H1 (cell line): Measurements from ENCODE around the gene CASP9. TPM values are rescaled to one million over a fixed set of nuclear protein-coding genes. Genes with fewer than 3 reads are reported as not detected.

Experiments used
- CTCF ChIA-PET: fragments of 300-600 bp; sonication (Branson Sonifier 250); formaldehyde crosslinking; loops from one replicate; lab custom pipeline; 2021; ENCODE audit not compliant: partially characterized antibody; lab: Charles Lee
- POLR2A ChIA-PET: fragments of 300-600 bp; sonication (Branson Sonifier 250); formaldehyde crosslinking; loops from one replicate; lab custom pipeline; 2021; ENCODE audit warnings: inconsistent platforms; ENCODE audit not compliant: partially characterized antibody; lab: Charles Lee
- DNase-seq, 2 experiments: peaks; one replicate each; pipeline versions ENCODE4 v3.0.0 to v3.0.0-alpha.2; 2010 to 2022; ENCODE audit warnings: low spot score in 2 of 2, low read depth in 1 of 2, mixed read lengths in 1 of 2
- FAIRE-seq: peaks from 2 replicates; lab custom pipeline; 2011; peaks lifted over from hg19 to GRCh38; lab: Jason Lieb, UNC
- H2AFZ ChIP-seq: 2 replicates; pipeline ENCODE4 v1.8.1; 2012; ENCODE audit warnings: low read length, inconsistent platforms
- H2AK5ac ChIP-seq: 2 replicates; pipeline ENCODE4 v1.6.1; 2013; ENCODE audit warnings: low read depth, low read length
- H2BK120ac ChIP-seq: replicated peaks from 2 replicates; pipeline ENCODE3; 2013; ENCODE audit warnings: low read depth, low read length, inconsistent platforms
- H2BK12ac ChIP-seq: 2 replicates; pipeline ENCODE4 v1.6.1; 2013; ENCODE audit warnings: low read depth, low read length
- H2BK15ac ChIP-seq: 2 replicates; pipeline ENCODE4 v1.6.1; 2013; ENCODE audit warnings: low read length
- H2BK20ac ChIP-seq: 2 replicates; pipeline ENCODE4 v1.6.1; 2013; ENCODE audit warnings: low read length
- H2BK5ac ChIP-seq: 2 replicates; pipeline ENCODE4 v1.6.1; 2013; ENCODE audit warnings: low read depth, low read length
- H3K14ac ChIP-seq: 2 replicates; pipeline ENCODE4 v1.6.1; 2013; ENCODE audit warnings: inconsistent platforms; ENCODE audit not compliant: insufficient read length
- H3K18ac ChIP-seq: 2 replicates; pipeline ENCODE4 v1.6.1; 2013; ENCODE audit warnings: low read length; ENCODE audit errors: extremely low read depth
- H3K23ac ChIP-seq: 2 replicates; pipeline ENCODE4 v1.6.1; 2013; ENCODE audit warnings: inconsistent platforms; ENCODE audit not compliant: insufficient read length
- H3K23me2 ChIP-seq: 2 replicates; pipeline ENCODE4 v1.6.1; 2013; ENCODE audit warnings: low read depth, low read length
- H3K27ac ChIP-seq: 2 replicates; pipeline ENCODE4 v1.6.1; 2011; ENCODE audit warnings: low read depth, low read length, inconsistent platforms
- H3K27me3 ChIP-seq, 4 experiments: replicated peaks in 1 of 4; 1 replicate in 1 of 4; 2 replicates in 3 of 4; pipeline versions ENCODE4 v1.6.1 to v1.8.1; 2011 to 2013; ENCODE audit warnings: low read length in 3 of 4, mild to moderate bottlenecking in 3 of 4, inconsistent platforms in 2 of 4, mixed read lengths in 2 of 4, moderate library complexity in 1 of 4; ENCODE audit not compliant: control insufficient read depth in 3 of 4, insufficient read depth in 3 of 4; ENCODE audit errors: extremely low read depth in 1 of 4
- H3K36me3 ChIP-seq, 4 experiments: 2 replicates each; pipeline versions ENCODE4 v1.6.1 to v1.8.1; 2011 to 2013; ENCODE audit warnings: mild to moderate bottlenecking in 4 of 4, low read length in 3 of 4, moderate library complexity in 2 of 4, control low read depth in 1 of 4, inconsistent platforms in 1 of 4; ENCODE audit not compliant: insufficient read depth in 4 of 4, control insufficient read depth in 2 of 4
- H3K4ac ChIP-seq: replicated peaks from 2 replicates; pipeline ENCODE3; 2013; ENCODE audit warnings: low read length, low read depth, mixed read lengths, inconsistent platforms; ENCODE audit not compliant: insufficient read length
- H3K4me1 ChIP-seq, 4 experiments: replicated peaks in 1 of 4; 1 replicate in 1 of 4; 2 replicates in 3 of 4; pipeline versions ENCODE4 v1.6.1 to v1.8.1; 2011 to 2013; ENCODE audit warnings: low read length in 3 of 4, inconsistent platforms in 2 of 4, mixed read lengths in 1 of 4; ENCODE audit not compliant: insufficient read depth in 4 of 4, control insufficient read depth in 3 of 4
- H3K4me2 ChIP-seq, 2 experiments: 2 replicates each; pipeline versions ENCODE4 v1.6.1 to v1.8.1; 2011 to 2013; ENCODE audit warnings: low read depth in 2 of 2, low read length in 2 of 2, control low read depth in 1 of 2, inconsistent platforms in 1 of 2, mild to moderate bottlenecking in 1 of 2; ENCODE audit not compliant: insufficient read depth in 1 of 2
- H3K4me3 ChIP-seq, 4 experiments: fragments of 200-600, 300-600 bp in 1 of 4; sonication (generic), shearing (Covaris generic), sonication (Bioruptor Twin) in 1 of 4; 2 replicates each; pipeline versions ENCODE4 v1.5.1 to v1.8.1; 2011 to 2016; ENCODE audit warnings: low read length in 4 of 4, low read depth in 3 of 4, control low read depth in 2 of 4, inconsistent platforms in 2 of 4, mild to moderate bottlenecking in 2 of 4, mixed read lengths in 1 of 4, moderate library complexity in 1 of 4; ENCODE audit not compliant: insufficient read depth in 2 of 4; ENCODE audit errors: extremely low read depth in 1 of 4
- H3K56ac ChIP-seq: replicated peaks from 2 replicates; pipeline ENCODE3; 2013; ENCODE audit warnings: low read depth, mild to moderate bottlenecking, mixed read lengths, low read length, inconsistent platforms; ENCODE audit not compliant: insufficient read length
- H3K79me1 ChIP-seq: 2 replicates; pipeline ENCODE4 v1.6.1; 2013; ENCODE audit warnings: low read depth, low read length, control low read depth
- H3K79me2 ChIP-seq, 2 experiments: 2 replicates each; pipeline versions ENCODE4 v1.6.1 to v1.8.1; 2012 to 2013; ENCODE audit warnings: low read length in 2 of 2, mild to moderate bottlenecking in 2 of 2, inconsistent platforms in 1 of 2; ENCODE audit not compliant: insufficient read depth in 2 of 2, control insufficient read depth in 1 of 2
- H3K9ac ChIP-seq, 4 experiments: replicated peaks in 1 of 4; 1 replicate in 1 of 4; 2 replicates in 3 of 4; pipeline versions ENCODE4 v1.6.1 to v1.8.1; 2011 to 2013; ENCODE audit warnings: low read depth in 3 of 4, low read length in 3 of 4, control low read depth in 2 of 4, mild to moderate bottlenecking in 2 of 4, moderate library complexity in 2 of 4, inconsistent platforms in 1 of 4; ENCODE audit errors: extremely low read depth in 1 of 4
- H3K9me3 ChIP-seq, 2 experiments: 2 replicates each; pipeline versions ENCODE4 v1.6.1 to v1.8.1; 2012 to 2013; ENCODE audit warnings: mild to moderate bottlenecking in 2 of 2, moderate library complexity in 2 of 2, control low read depth in 1 of 2, inconsistent platforms in 1 of 2, low read depth in 1 of 2, low read length in 1 of 2, mixed read lengths in 1 of 2; ENCODE audit not compliant: insufficient read depth in 2 of 2
- H4K20me1 ChIP-seq, 2 experiments: replicated peaks in 1 of 2; 2 replicates each; pipeline versions ENCODE3 to v1.8.1; 2011 to 2013; ENCODE audit warnings: inconsistent platforms in 2 of 2, low read length in 2 of 2, mild to moderate bottlenecking in 1 of 2; ENCODE audit not compliant: insufficient read depth in 2 of 2, control insufficient read depth in 1 of 2
- H4K5ac ChIP-seq: 2 replicates; pipeline ENCODE4 v1.6.1; 2013; ENCODE audit warnings: low read length, low read depth, mixed read lengths, inconsistent platforms; ENCODE audit not compliant: insufficient read length
- H4K8ac ChIP-seq: 2 replicates; pipeline ENCODE4 v1.8.0; 2013; ENCODE audit warnings: mild to moderate bottlenecking, moderate library complexity, low read length, inconsistent platforms; ENCODE audit not compliant: insufficient read depth; ENCODE audit errors: extremely low read depth
- H4K91ac ChIP-seq: replicated peaks from 2 replicates; pipeline ENCODE3; 2013; ENCODE audit warnings: low read length, mixed read lengths, inconsistent platforms; ENCODE audit not compliant: insufficient read length
- CREB1 ChIP-seq: IDR thresholded peaks from 2 replicates; pipeline ENCODE4 v1.6.1; 2012; ENCODE audit warnings: inconsistent platforms
- KDM1A ChIP-seq: fragments of 200-600, 300-600 bp; sonication (generic); IDR thresholded peaks from 2 replicates; pipeline ENCODE4 v1.7.1; 2016; ENCODE audit warnings: mild to moderate bottlenecking, low read length, borderline replicate concordance
- KDM4A ChIP-seq: IDR thresholded peaks from one replicate; pipeline ENCODE4 v1.7.1; 2012; ENCODE audit warnings: low read depth, mild to moderate bottlenecking, moderate library complexity, low read length, inconsistent platforms; ENCODE audit not compliant: severe bottlenecking
- MAX ChIP-seq: IDR thresholded peaks from 2 replicates; pipeline ENCODE4 v1.6.1; 2012; ENCODE audit warnings: inconsistent platforms
- POLR2AphosphoS5 ChIP-seq: IDR thresholded peaks from 2 replicates; pipeline ENCODE4 v1.6.1; 2011; ENCODE audit warnings: low read depth, low read length
- RXRA ChIP-seq: IDR thresholded peaks from 2 replicates; pipeline ENCODE4 v1.6.1; 2011; ENCODE audit warnings: low read depth, mild to moderate bottlenecking, low read length, moderate library complexity; ENCODE audit not compliant: insufficient read depth
- SIRT6 ChIP-seq: IDR thresholded peaks from one replicate; pipeline ENCODE4 v1.7.1; 2012; ENCODE audit warnings: low read length, inconsistent platforms
- SP2 ChIP-seq: IDR thresholded peaks from 2 replicates; pipeline ENCODE4 v1.6.1; 2012; ENCODE audit warnings: mild to moderate bottlenecking, low read length, inconsistent platforms
- TAF1 ChIP-seq: IDR thresholded peaks from 2 replicates; pipeline ENCODE4 v1.6.1; 2011; ENCODE audit warnings: mild to moderate bottlenecking, low read depth, low read length
- TAF7 ChIP-seq: optimal IDR thresholded peaks from 2 replicates; pipeline ENCODE3; 2011; ENCODE audit warnings: low read depth, mild to moderate bottlenecking, inconsistent platforms, low read length, moderate library complexity, borderline replicate concordance
- TCF12 ChIP-seq: IDR thresholded peaks from 2 replicates; pipeline ENCODE4 v1.6.1; 2011; ENCODE audit warnings: low read depth, mild to moderate bottlenecking, low read length
- WGBS, 2 experiments: shearing (Covaris generic) in 1 of 2; methylation state at CpG; one replicate each; pipeline versions ENCODE4 v1.1.6 to v1.1.7; 2013 to 2015; ENCODE audit warnings: low lambda C conversion rate in 2 of 2, mixed read lengths in 2 of 2, inconsistent platforms in 1 of 2, low coverage in 1 of 2, missing lambda C conversion rate in 1 of 2; ENCODE audit not compliant: insufficient replicate concordance in 2 of 2, insufficient coverage in 1 of 2, insufficient read length in 1 of 2; ENCODE audit errors: extremely low coverage in 1 of 2, missing lambda C conversion rate in 1 of 2; 5-methylcytosine and 5-hydroxymethylcytosine counted together
- polyA plus RNA-seq, 7 experiments: library from polyadenylated mRNA; depleted of rRNA in 3 of 7; stranded (reverse) in 5 of 7; unstranded in 2 of 7; fragments of >200 nt in 5 of 7; fragments of 200-250 nt in 2 of 7; gene quantifications; 1 replicate in 5 of 7; 2 replicates in 1 of 7; 4 replicates in 1 of 7; pipeline versions ENCODE4 v1.2.1 to v1.2.3, GENCODE V29; 2011 to 2013; ENCODE audit warnings: missing spikeins in 2 of 7, mixed read lengths in 2 of 7
- total RNA-seq: library from RNA; stranded (reverse); fragmentation: NEBNext Ultra II Directional; extraction: Animal tissue kit (Norgen Biotek cat#: 25700); gene quantifications from 2 replicates; pipeline ENCODE4 v1.2.1, GENCODE V29; 2021

Gene CASP9
- total and polyA plus RNA-seq, 2 of the 8 experiments (the other 6 are each of a cell fraction or from before 2014, with no cell fraction given), result 14.8 to 36.3 TPM

- H3K79me1 ChIP-seq, result no peaks in the 10 kb centered on the region; the same call in 1 of the 2 replicates
- H2BK5ac ChIP-seq, result no peak overlapping the region
- no peaks in the 10 kb centered on the region for H3K27me3 ChIP-seq
- H3K14ac ChIP-seq, result no peak overlapping the region
- no peak overlapping the region for H2BK120ac ChIP-seq
- H2AFZ ChIP-seq, result no peak overlapping the region
- no peak overlapping the region for H3K9ac ChIP-seq
- no peak overlapping the region for H3K4ac ChIP-seq
- H2BK15ac ChIP-seq, result 0 out of 2 replicates have a peak overlapping the region, but pooled peaks have one; percentile 83
- peak overlapping the region; percentile 25; the same call in 1 of the 2 replicates for H4K8ac ChIP-seq
- H3K9me3 ChIP-seq, result no peaks in the 10 kb centered on the region
- no peak overlapping the region for H3K4me2 ChIP-seq
- no peak overlapping the region for H3K27ac ChIP-seq
- H4K20me1 ChIP-seq, result no peaks in the 10 kb centered on the region
- H3K23me2 ChIP-seq, result no peaks in the 10 kb centered on the region
- POLR2A ChIA-PET, result no interaction called here
- DNase-seq (no peak), FAIRE-seq (no peak)
- H3K18ac ChIP-seq, result peak overlapping the region; percentile 24; the same call in 1 of the 2 replicates
- H3K4me1 ChIP-seq, result peaks cover 13 to 31% (median 23%) of the 10 kb centered on the region in 4 experiments
- no peak overlapping the region for H3K4me3 ChIP-seq
- peak overlapping the region; percentile 86; the same call in 1 of the 2 replicates for H2BK20ac ChIP-seq
- H3K36me3 ChIP-seq, result peaks cover 0 to 3% (median 1%) of the 10 kb centered on the region in 4 experiments; a peak in 3 of 8 replicates
- H2BK12ac ChIP-seq, result peak overlapping the region; percentile 94; the same call in 1 of the 2 replicates
- H2AK5ac ChIP-seq, result no peak overlapping the region
- CTCF ChIA-PET, result interaction anchor here (0.9 to 1.0 kb wide), 2 partner anchors 9 to 11 kb away, joined by 3 read pairs; no protein-coding TSS in a partner anchor
- no peak overlapping the region for H3K23ac ChIP-seq
- no peak overlapping the region for H4K91ac ChIP-seq
- 95% methylated on average over 8 of the region's 8 CpGs; no CpG with 5 or more reads in 1 of the 2 experiments for WGBS, 2 experiments
- H4K5ac ChIP-seq, result no peak overlapping the region
- H3K79me2 ChIP-seq, result peaks cover 0 to 15% of the 10 kb centered on the region in 2 experiments; a peak in 2 of 4 replicates
- no peak overlapping the region for H3K56ac ChIP-seq
- no peak for TF ChIP-seq CREB1
- TF ChIP-seq TAF1, result no peak
- TF ChIP-seq TCF12, result no peak
- no peak for TF ChIP-seq POLR2AphosphoS5
- no peak for TF ChIP-seq TAF7
- TF ChIP-seq SIRT6, result no peak
- no peak for TF ChIP-seq KDM4A
- TF ChIP-seq MAX, result no peak
- no peak for TF ChIP-seq RXRA
- no peak for TF ChIP-seq SP2
- TF ChIP-seq KDM1A, result no peak
Measured at GRCh38 chr1:15510611-15511405, 13.2 kb downstream of the CASP9 start.
